ENCODE data around the gene KISS1R. TPM values are rescaled to one million over a fixed set of nuclear protein-coding genes. Genes with fewer than 3 reads are reported as not detected.
A peak's percentile ranks its signal among the peaks of the same experiment; 100 is the strongest.

Gene KISS1R
- total and polyA plus RNA-seq, 2 experiments from 2014 or later, result 1.3 to 2.1 TPM

DNA sequence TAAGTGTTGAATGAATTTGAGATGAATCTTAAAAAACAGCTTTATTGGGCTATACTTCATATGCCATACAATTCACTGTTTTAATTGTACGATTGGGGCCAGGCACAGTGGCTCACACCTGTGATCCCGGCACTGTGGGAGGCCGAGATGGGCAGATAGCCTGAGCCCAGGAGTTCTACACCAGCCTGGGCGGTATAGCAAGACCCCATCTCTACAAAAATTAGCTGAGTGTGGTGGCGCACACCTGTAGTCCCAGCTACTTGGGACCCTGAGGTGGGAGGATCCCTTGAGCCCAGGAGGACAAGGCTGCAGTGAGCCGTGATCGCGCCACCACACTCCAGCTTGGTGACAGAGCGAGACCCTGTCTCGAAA, 19.0 kb downstream of the KISS1R start:
- H3K9me2 ChIP-seq (replicated peaks; ENCODE audit: insufficient read depth), result no peaks in the 10 kb centered on the region
- no peaks in the 10 kb centered on the region for H3K27me3 ChIP-seq
- no peaks in the 10 kb centered on the region for H3K9me3 ChIP-seq (ENCODE audit: low read depth)
- H3K36me3 ChIP-seq (replicated peaks; ENCODE audit: insufficient read depth, low read depth), result no peaks in the 10 kb centered on the region
- peaks cover 99% of the 10 kb centered on the region for H3K79me2 ChIP-seq
- TF ChIP-seq EZH2phosphoT487 (IDR thresholded peaks at IDR 0.05; ENCODE audit: low read depth, severe bottlenecking, unreplicated experiment) (no peak), CTCF (IDR thresholded peaks at IDR 0.05; ENCODE audit: poor library complexity) (no peak), EZH2 (IDR thresholded peaks at IDR 0.05; ENCODE audit: borderline replicate concordance) (no peak)
- H3K4me1 ChIP-seq (ENCODE audit: insufficient read depth), result peaks cover 60% of the 10 kb centered on the region
- DNase-seq (ENCODE audit: low spot score), result no peak
- 99% methylated on average over 10 of the region's 10 CpGs for WGBS (ENCODE audit: low lambda C conversion rate, missing lambda C conversion rate)
- no peak overlapping the region for H2AFZ ChIP-seq
- peaks cover 92% of the 10 kb centered on the region for H4K20me1 ChIP-seq (ENCODE audit: insufficient read depth, poor library complexity, severe bottlenecking)
- no peak overlapping the region for H3K4me3 ChIP-seq
- no peak overlapping the region for H3K4me2 ChIP-seq
- H3K27ac ChIP-seq, result no peak overlapping the region

DNA sequence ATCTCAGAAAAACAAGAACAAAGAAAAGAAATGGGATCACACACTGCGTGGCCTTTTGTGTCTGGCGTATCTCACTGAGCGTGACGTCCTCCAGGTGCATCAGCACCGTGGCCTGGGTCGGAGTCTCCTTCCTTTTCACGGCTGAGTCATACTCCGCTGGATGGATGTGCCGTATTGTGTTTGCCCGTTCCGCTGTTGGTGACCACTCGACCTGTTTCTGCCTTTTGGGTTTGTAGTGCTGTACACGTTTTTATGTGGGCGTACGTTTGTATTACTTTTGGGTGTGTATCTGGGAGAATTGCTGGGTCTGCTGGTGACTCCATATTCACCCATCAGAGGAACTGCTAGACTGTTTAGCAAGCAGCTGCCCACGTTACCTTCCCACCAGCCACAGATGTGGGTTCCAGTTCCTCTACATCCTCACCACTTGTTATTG, 20.1 kb downstream of the KISS1R start:
- Histone ChIP-seq H3K27me3 (no peaks in the 10 kb centered on the region), H3K9me3 (ENCODE audit: low read depth) (no peaks in the 10 kb centered on the region), H3K4me1 (ENCODE audit: insufficient read depth) (peaks cover 54% of the 10 kb centered on the region), H3K4me3 (no peak overlapping the region), H4K20me1 (ENCODE audit: insufficient read depth, poor library complexity, severe bottlenecking) (peaks cover 95% of the 10 kb centered on the region), H3K9me2 (replicated peaks; ENCODE audit: insufficient read depth) (no peaks in the 10 kb centered on the region), H3K79me2 (peaks cover 99% of the 10 kb centered on the region), H2AFZ (no peak overlapping the region), H3K4me2 (no peak overlapping the region), H3K27ac (no peak overlapping the region), H3K36me3 (replicated peaks; ENCODE audit: insufficient read depth, low read depth) (no peaks in the 10 kb centered on the region)
- 95% methylated on average over 16 of the region's 16 CpGs for WGBS (ENCODE audit: low lambda C conversion rate, missing lambda C conversion rate)
- TF ChIP-seq EZH2 (IDR thresholded peaks at IDR 0.05; ENCODE audit: borderline replicate concordance) (no peak), EZH2phosphoT487 (IDR thresholded peaks at IDR 0.05; ENCODE audit: low read depth, severe bottlenecking, unreplicated experiment) (no peak), CTCF (IDR thresholded peaks at IDR 0.05; ENCODE audit: poor library complexity) (no peak)
- no peak for DNase-seq (ENCODE audit: low spot score)

DNA sequence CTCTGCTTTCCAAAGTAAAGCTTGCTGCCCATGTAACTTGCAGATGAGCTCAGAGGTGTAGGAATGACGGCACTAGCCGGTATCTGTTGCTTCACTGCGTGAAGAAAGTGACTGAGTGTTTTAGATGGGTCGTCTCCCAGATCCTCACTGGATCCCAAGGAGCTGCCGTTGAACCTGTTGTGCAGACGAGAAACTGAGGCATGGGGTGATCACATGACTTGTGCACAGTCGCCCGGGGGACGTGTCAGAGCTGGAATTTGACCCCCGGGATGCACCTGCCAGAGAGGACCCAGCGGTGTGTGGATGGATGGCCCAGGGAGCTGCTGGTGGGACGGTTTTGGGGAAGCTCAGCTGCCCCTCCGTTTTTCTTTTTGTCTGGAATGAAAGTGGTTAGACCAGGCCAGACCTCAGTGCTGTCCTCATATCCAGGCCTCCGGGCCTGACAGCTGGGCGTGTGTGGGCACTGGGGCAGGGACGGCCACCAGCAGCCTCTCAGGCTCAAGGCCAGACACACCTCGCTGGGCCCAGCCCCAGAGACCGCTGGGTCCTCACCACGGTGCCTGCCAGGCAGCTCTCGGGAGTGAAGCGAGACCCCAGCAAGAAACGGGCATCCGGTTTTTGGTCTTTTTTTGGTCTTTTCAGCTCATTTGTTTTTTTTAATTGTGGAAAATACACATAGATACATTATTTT, 21.2 kb downstream of the KISS1R start:
- H3K79me2 ChIP-seq, result peaks cover 99% of the 10 kb centered on the region
- no peaks in the 10 kb centered on the region for H3K9me3 ChIP-seq (ENCODE audit: low read depth)
- H4K20me1 ChIP-seq (ENCODE audit: insufficient read depth, poor library complexity, severe bottlenecking), result peaks cover 94% of the 10 kb centered on the region
- no peak overlapping the region for H3K4me3 ChIP-seq
- 81% methylated on average over 23 of the region's 23 CpGs for WGBS (ENCODE audit: low lambda C conversion rate, missing lambda C conversion rate)
- no peaks in the 10 kb centered on the region for H3K27me3 ChIP-seq
- no peaks in the 10 kb centered on the region for H3K36me3 ChIP-seq (replicated peaks; ENCODE audit: insufficient read depth, low read depth)
- TF ChIP-seq EZH2phosphoT487 (IDR thresholded peaks at IDR 0.05; ENCODE audit: low read depth, severe bottlenecking, unreplicated experiment), result no peak
- TF ChIP-seq EZH2 (IDR thresholded peaks at IDR 0.05; ENCODE audit: borderline replicate concordance), result no peak
- no peak for TF ChIP-seq CTCF (IDR thresholded peaks at IDR 0.05; ENCODE audit: poor library complexity)
- H2AFZ ChIP-seq, result no peak overlapping the region
- H3K9me2 ChIP-seq (replicated peaks; ENCODE audit: insufficient read depth), result no peaks in the 10 kb centered on the region
- H3K4me2 ChIP-seq, result no peak overlapping the region
- peaks cover 43% of the 10 kb centered on the region for H3K4me1 ChIP-seq (ENCODE audit: insufficient read depth)
- H3K27ac ChIP-seq, result peak overlapping the region; percentile 46
- DNase-seq (ENCODE audit: low spot score), result no peak

All from hepatocyte (in vitro differentiated cells).